ENCODE measurements around the gene LTK. TPM values are rescaled to one million over a fixed set of nuclear protein-coding genes. Genes with fewer than 3 reads are reported as not detected.
"Not testable (repeated sequence)": the region's sequence is repeated elsewhere in the genome, so short reads cannot be mapped to it uniquely, and the experiment has no call there.

Gene LTK
- total and polyA plus RNA-seq, 3 donors from 2014 or later: 2.9 to 4.2 (median 3.7) TPM

GRCh38 chr15:41474436-41474835 is 39.2 kb downstream of the LTK start:
- no peak overlapping the region for H3K27ac ChIP-seq
- no peaks in the 10 kb centered on the region for H3K27me3 ChIP-seq
- no peak overlapping the region for H3K4me3 ChIP-seq
- no peaks in the 10 kb centered on the region for H3K36me3 ChIP-seq (ENCODE audit: low read depth, missing control alignments)
- DNase-seq: no peak
- WGBS, 2 donors: 92 to 95% methylated on average over 8 of the region's 8 CpGs
- intact Hi-C loops (cut with DNase I; ENCODE audit: low total_unique reads): no loop called here
- no peaks in the 10 kb centered on the region for H3K9me3 ChIP-seq
- H3K4me1 ChIP-seq: no peaks in the 10 kb centered on the region
- TF ChIP-seq CTCF (IDR thresholded peaks at IDR 0.05) (no peak), POLR2A (IDR thresholded peaks at IDR 0.05) (no peak)

GRCh38 chr15:41473418-41473817 is 40.2 kb downstream of the LTK start:
- Histone ChIP-seq H3K9me3 (no peaks in the 10 kb centered on the region), H3K4me3 (no peak overlapping the region), H3K4me1 (no peaks in the 10 kb centered on the region), H3K27me3 (no peaks in the 10 kb centered on the region), H3K27ac (no peak overlapping the region), H3K36me3 (ENCODE audit: low read depth, missing control alignments) (no peaks in the 10 kb centered on the region)
- 88 to 94% methylated on average over 11 of the region's 11 CpGs for WGBS, 2 donors
- intact Hi-C loops (cut with DNase I; ENCODE audit: low total_unique reads): no loop called here
- TF ChIP-seq POLR2A (IDR thresholded peaks at IDR 0.05) (no peak), CTCF (IDR thresholded peaks at IDR 0.05) (no peak)
- no peak for DNase-seq

- 97 to 99% methylated on average over 6 of the region's 6 CpGs for WGBS, 2 donors
- intact Hi-C loops (cut with DNase I; ENCODE audit: low total_unique reads): not testable (repeated sequence)
Measured at GRCh38 chr15:41469644-41470043, 44.0 kb downstream of the LTK start.

GRCh38 chr15:41466711-41467110 is 46.9 kb downstream of the LTK start:
- intact Hi-C loops (cut with DNase I; ENCODE audit: low total_unique reads): no loop called here
- no peak for TF ChIP-seq CTCF (IDR thresholded peaks at IDR 0.05)
- no peak for TF ChIP-seq POLR2A (IDR thresholded peaks at IDR 0.05)
- no peak for DNase-seq
- 67 to 87% methylated on average over 3 of the region's 3 CpGs for WGBS, 2 donors
- no peaks in the 10 kb centered on the region for H3K27me3 ChIP-seq
- no peak overlapping the region for H3K4me3 ChIP-seq
- no peaks in the 10 kb centered on the region for H3K4me1 ChIP-seq
- H3K27ac ChIP-seq: no peak overlapping the region
- H3K9me3 ChIP-seq: no peaks in the 10 kb centered on the region
- no peaks in the 10 kb centered on the region for H3K36me3 ChIP-seq (ENCODE audit: low read depth, missing control alignments)

More at GRCh38 chr15:41469644-41470043, 44.0 kb downstream of the LTK start:
- H3K27me3 ChIP-seq; H3K4me1 ChIP-seq; H3K4me3 ChIP-seq; H3K9me3 ChIP-seq; DNase-seq; H3K27ac ChIP-seq; H3K36me3 ChIP-seq (ENCODE audit: low read depth, missing control alignments): not testable (repeated sequence)

GRCh38 chr15:41465822-41466421 is 47.7 kb downstream of the LTK start:
- no peak for DNase-seq
- intact Hi-C loops (cut with DNase I; ENCODE audit: low total_unique reads): no loop called here
- Histone ChIP-seq H3K4me1 (no peaks in the 10 kb centered on the region), H3K27me3 (no peaks in the 10 kb centered on the region), H3K27ac (no peak overlapping the region), H3K4me3 (no peak overlapping the region), H3K9me3 (no peaks in the 10 kb centered on the region), H3K36me3 (ENCODE audit: low read depth, missing control alignments) (no peaks in the 10 kb centered on the region)
- WGBS, 2 donors: 81 to 88% methylated on average over 8 of the region's 8 CpGs
- TF ChIP-seq POLR2A (IDR thresholded peaks at IDR 0.05) (no peak), CTCF (IDR thresholded peaks at IDR 0.05) (peak; percentile 70 to 78 (median 72))
